GM12865 (cell line): ENCODE data around the gene GPR101.
"Not testable (repeated sequence)": the region's sequence is repeated elsewhere in the genome, so short reads cannot be mapped to it uniquely, and the experiment has no call there.

Source experiments
- DNase-seq: peaks from one replicate; pipeline ENCODE4 v3.0.0; 2010; ENCODE audit warnings: low read depth
- H3K4me3 ChIP-seq: 2 replicates; pipeline ENCODE4 v1.5.1; 2011; ENCODE audit warnings: mild to moderate bottlenecking, low read depth, low read length, control low read depth
- CTCF ChIP-seq: IDR thresholded peaks from 2 replicates; pipeline ENCODE4 v1.5.1; 2011; ENCODE audit warnings: low read length, control low read depth, low read depth, inconsistent platforms; ENCODE audit not compliant: insufficient read depth; ENCODE audit errors: missing control alignments

Gene GPR101

GRCh38 chrX:137028699-137029098, 5.1 kb downstream of the GPR101 start:
- TF ChIP-seq CTCF, result no peak
- DNase-seq, result no peak
- no peak overlapping the region for H3K4me3 ChIP-seq

- DNase-seq, result no peak
- no peak overlapping the region for H3K4me3 ChIP-seq
- TF ChIP-seq CTCF, result no peak
Measured at GRCh38 chrX:137025930-137026329, 7.9 kb downstream of the GPR101 start.

- DNase-seq, H3K4me3 ChIP-seq: not testable (repeated sequence)
Measured at GRCh38 chrX:137000236-137000635, 33.6 kb downstream of the GPR101 start.

GRCh38 chrX:136999024-136999423, 34.8 kb downstream of the GPR101 start:
- TF ChIP-seq CTCF, result no peak
- no peak for DNase-seq

More at GRCh38 chrX:136999024-136999423, 34.8 kb downstream of the GPR101 start:
- no peak overlapping the region for H3K4me3 ChIP-seq
